Measurements from ENCODE around the gene UBL4A. TPM values are rescaled to one million over a fixed set of nuclear protein-coding genes. Genes with fewer than 3 reads are reported as not detected.
A peak's percentile ranks its signal among the peaks of the same experiment; 100 is the strongest.

UBL4A gene
- polyA plus RNA-seq, 2 of the 4 experiments (the other 2 are of a cell fraction), result 26.4 to 37.7 TPM

DNA sequence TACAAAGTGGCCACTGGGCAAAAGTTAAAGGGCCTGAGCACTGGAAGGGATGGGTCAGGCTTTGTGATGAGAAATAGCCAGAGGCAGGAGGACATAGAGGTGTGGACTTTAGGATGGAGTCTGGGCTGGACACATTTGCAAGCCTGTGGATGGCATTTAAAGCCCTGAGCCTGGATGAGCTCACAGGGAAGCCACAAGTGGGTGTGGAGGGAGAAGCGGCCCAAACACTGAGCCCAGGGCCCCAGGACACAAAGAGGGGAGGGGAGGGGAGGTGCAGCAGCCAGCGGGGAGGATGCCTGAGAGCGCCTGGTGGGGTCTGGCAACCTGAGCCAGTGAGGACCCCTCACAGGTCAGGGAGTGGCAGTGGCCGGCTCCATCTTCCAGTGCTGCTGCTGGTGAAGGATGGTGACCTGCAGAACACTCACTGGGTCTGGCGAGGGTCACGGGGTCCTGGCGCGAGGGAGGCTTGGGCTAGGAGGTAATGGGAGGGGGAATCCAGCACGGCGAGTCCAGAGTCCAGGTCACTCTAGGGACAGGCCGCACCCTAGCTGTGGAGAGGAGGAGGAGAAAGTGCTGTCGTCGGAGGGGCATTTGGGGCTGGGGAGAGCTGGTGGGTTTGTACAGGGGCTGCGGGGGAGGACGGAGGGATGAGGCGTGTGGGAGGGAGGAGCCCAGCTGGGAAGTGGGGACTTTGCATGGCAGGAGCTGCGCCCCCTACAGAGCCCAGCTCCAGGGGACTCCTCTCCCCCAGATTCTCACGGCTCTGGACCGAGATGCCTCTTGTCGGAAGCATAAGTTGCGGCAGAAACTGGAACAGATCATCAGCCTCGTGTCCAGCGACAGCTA, 14.4 kb downstream of the UBL4A start:
- ATAC-seq (0 out of 6 replicates have a peak, but pooled peaks of 1 of the 2 experiments have one; percentile 15), FAIRE-seq (no peak), DNase-seq (ENCODE audit: low read depth in 1 of 2, low spot score in 1 of 2) (no peak)
- CTCF ChIA-PET, result no interaction called here
- H3K4me2 ChIP-seq, result no peak overlapping the region
- TF ChIP-seq SREBF2 (IDR thresholded peaks at IDR 0.05), result no peak
- TF ChIP-seq HEYL (CRISPR knock-in tag; IDR thresholded peaks at IDR 0.05), result no peak
- no peak for TF ChIP-seq KDM5A (IDR thresholded peaks at IDR 0.05)
- TF ChIP-seq FOSB (CRISPR knock-in tag; IDR thresholded peaks at IDR 0.05), result no peak
- TF ChIP-seq MAZ (IDR thresholded peaks at IDR 0.05; ENCODE audit: borderline replicate concordance, low read depth, low read length), result no peak
- no peak for TF ChIP-seq CBX8 (IDR thresholded peaks at IDR 0.05)
- TF ChIP-seq, protein P1, sequence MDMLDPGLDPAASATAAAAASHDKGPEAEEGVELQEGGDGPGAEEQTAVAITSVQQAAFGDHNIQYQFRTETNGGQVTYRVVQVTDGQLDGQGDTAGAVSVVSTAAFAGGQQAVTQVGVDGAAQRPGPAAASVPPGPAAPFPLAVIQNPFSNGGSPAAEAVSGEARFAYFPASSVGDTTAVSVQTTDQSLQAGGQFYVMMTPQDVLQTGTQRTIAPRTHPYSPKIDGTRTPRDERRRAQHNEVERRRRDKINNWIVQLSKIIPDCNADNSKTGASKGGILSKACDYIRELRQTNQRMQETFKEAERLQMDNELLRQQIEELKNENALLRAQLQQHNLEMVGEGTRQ (IDR thresholded peaks at IDR 0.05), result no peak
- TF ChIP-seq RCOR1 (IDR thresholded peaks at IDR 0.05; ENCODE audit: low read depth, low read length), result no peak
- TF ChIP-seq EHMT2 (IDR thresholded peaks at IDR 0.05; ENCODE audit: low read depth), result no peak
- TF ChIP-seq FOSL2 (IDR thresholded peaks at IDR 0.05), result no peak
- TF ChIP-seq FOSL2 (CRISPR knock-in tag; IDR thresholded peaks at IDR 0.05), result no peak
- TF ChIP-seq FOXS1 (CRISPR knock-in tag; IDR thresholded peaks at IDR 0.05), result no peak
- no peak for TF ChIP-seq PHF8 (IDR thresholded peaks at IDR 0.05; ENCODE audit: borderline replicate concordance, low read depth)
- no peak for TF ChIP-seq EP300 (IDR thresholded peaks at IDR 0.05)
- no peak for TF ChIP-seq RFX5 (IDR thresholded peaks at IDR 0.05)
- no peak for TF ChIP-seq JUN (IDR thresholded peaks at IDR 0.05)
- POLR2A ChIA-PET, result no interaction called here
- 92% methylated on average over 21 of the region's 23 CpGs for WGBS (ENCODE audit: missing lambda C conversion rate)
- no peak overlapping the region for H3K4me3 ChIP-seq
- no peak overlapping the region for H3K27ac ChIP-seq
- H3K9me3 ChIP-seq, result no peaks in the 10 kb centered on the region
- H3K4me1 ChIP-seq, result no peaks in the 10 kb centered on the region

DNA sequence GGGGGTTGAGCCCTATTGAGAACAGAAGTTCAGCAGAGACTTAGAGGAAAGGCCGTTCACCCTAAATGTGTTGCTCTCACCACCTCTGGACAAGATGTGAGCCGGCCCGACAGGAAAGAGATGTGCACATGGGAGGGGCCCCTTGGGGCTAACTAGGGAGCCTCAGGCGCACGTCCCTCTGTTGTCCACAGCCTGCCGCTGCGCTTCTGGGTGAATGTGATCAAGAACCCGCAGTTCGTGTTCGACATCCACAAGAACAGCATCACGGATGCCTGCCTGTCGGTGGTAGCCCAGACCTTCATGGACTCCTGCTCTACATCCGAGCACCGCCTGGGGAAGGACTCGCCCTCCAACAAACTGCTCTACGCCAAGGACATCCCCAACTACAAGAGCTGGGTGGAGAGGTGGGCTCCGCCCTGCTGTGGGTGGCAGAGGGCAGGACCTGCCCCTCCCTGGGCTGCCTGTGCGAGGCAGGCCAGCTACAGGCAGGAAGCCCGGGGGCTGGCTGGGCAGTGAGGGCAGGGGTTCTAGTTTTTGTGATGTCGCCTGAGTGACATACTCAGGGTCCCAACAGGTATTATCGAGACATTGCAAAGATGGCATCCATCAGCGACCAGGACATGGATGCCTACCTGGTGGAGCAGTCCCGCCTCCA, 15.4 kb downstream of the UBL4A start:
- no peak overlapping the region for H3K27ac ChIP-seq
- no peak for FAIRE-seq
- no peak for ATAC-seq
- no peak for TF ChIP-seq ZSCAN20 (CRISPR knock-in tag; IDR thresholded peaks at IDR 0.05)
- TF ChIP-seq NFE2L2 (conservative IDR thresholded peaks at IDR 0.05; ENCODE audit: low read length), result no peak
- no peak for TF ChIP-seq GATA3 (IDR thresholded peaks at IDR 0.05; ENCODE audit: borderline replicate concordance)
- TF ChIP-seq SMC3 (IDR thresholded peaks at IDR 0.05), result no peak
- no peak for TF ChIP-seq ZC3H11A (IDR thresholded peaks at IDR 0.05)
- TF ChIP-seq HOXA7 (CRISPR knock-in tag; IDR thresholded peaks at IDR 0.05), result no peak
- TF ChIP-seq RCOR1 (IDR thresholded peaks at IDR 0.05; ENCODE audit: low read depth, low read length), result no peak
- no peak for TF ChIP-seq RAD21 (conservative IDR thresholded peaks at IDR 0.05 in 1 of 2, IDR thresholded peaks at IDR 0.05 in 1 of 2)
- TF ChIP-seq JUN (IDR thresholded peaks at IDR 0.05), result no peak
- no peak for TF ChIP-seq RFX5 (IDR thresholded peaks at IDR 0.05)
- no peak for TF ChIP-seq POLR2A (IDR thresholded peaks at IDR 0.05; ENCODE audit: low read length)
- TF ChIP-seq BHLHE40 (IDR thresholded peaks at IDR 0.05; ENCODE audit: low read depth, low read length), result no peak
- TF ChIP-seq HOXB5 (CRISPR knock-in tag; IDR thresholded peaks at IDR 0.05), result no peak
- no peak for TF ChIP-seq CEBPB (IDR thresholded peaks at IDR 0.05)
- TF ChIP-seq, protein P1 (IDR thresholded peaks at IDR 0.05), result no peak
- TF ChIP-seq TP53 (CRISPR knock-in tag; IDR thresholded peaks at IDR 0.05), result no peak
- TF ChIP-seq POLR2AphosphoS2 (conservative IDR thresholded peaks at IDR 0.05; ENCODE audit: low read length), result no peak
- no peak for TF ChIP-seq RNF2 (IDR thresholded peaks at IDR 0.05; ENCODE audit: borderline replicate concordance, low read depth)
- TF ChIP-seq HOXB13 (CRISPR knock-in tag; IDR thresholded peaks at IDR 0.05; ENCODE audit: low read depth), result no peak
- no peak for DNase-seq (ENCODE audit: low read depth in 1 of 2, low spot score in 1 of 2)
- H3K4me3 ChIP-seq, result no peak overlapping the region
- 92% methylated on average over 12 of the region's 23 CpGs for WGBS (ENCODE audit: missing lambda C conversion rate)
- H3K9me3 ChIP-seq, result no peaks in the 10 kb centered on the region
- H3K4me2 ChIP-seq, result no peak overlapping the region
- no peaks in the 10 kb centered on the region for H3K4me1 ChIP-seq
- CTCF ChIA-PET, result interaction anchor here (1.0 kb wide), 1 partner anchor 19 kb away, joined by 4 read pairs; no protein-coding TSS in a partner anchor
- POLR2A ChIA-PET, result no interaction called here

All from A549 (cell line).